Measurements from ENCODE around the gene TMEM256. TPM values are rescaled to one million over a fixed set of nuclear protein-coding genes. Genes with fewer than 3 reads are reported as not detected.

TMEM256 gene
- total and polyA plus RNA-seq, 4 donors: 35.0 to 224 (median 87.3) TPM

DNA sequence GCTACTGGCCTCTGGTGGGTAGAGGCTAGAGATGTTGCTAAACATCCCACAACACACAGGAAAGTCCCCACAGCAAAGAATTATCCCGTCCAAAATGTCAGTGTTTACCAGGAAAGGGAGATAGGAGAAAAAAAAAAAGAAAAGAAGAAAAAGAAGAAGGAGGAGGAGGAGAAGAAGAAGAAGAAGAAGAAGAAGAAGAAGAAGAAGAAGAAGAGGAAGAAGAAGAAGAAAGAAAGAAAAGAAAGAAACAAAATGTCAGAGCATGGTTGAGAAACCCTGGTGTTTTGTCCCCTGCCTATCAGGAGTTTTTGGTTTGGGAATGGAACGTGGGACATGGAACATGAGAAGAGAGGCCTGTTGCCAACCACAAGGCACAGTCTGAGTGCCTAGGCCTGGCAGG, 46.5 kb downstream of the TMEM256 start:
- no peak for DNase-seq

GRCh38 chr17:7356756-7357155, 47.1 kb downstream of the TMEM256 start:
- WGBS, 2 donors: 73 to 74% methylated on average over 8 of the region's 8 CpGs
- no peak overlapping the region for H3K27ac ChIP-seq (ENCODE audit: low read depth in 1 of 2, low read length in 2 of 2)
- DNase-seq: no peak

More for the DNA sequence above, 46.5 kb downstream of the TMEM256 start:
- H3K36me3 ChIP-seq (ENCODE audit: control insufficient read depth in 1 of 2, insufficient read depth in 2 of 2, low read length in 1 of 2): no peaks in the 10 kb centered on the region
- ATAC-seq (ENCODE audit: low FRiP score): no peak
- H3K27ac ChIP-seq (ENCODE audit: low read depth in 1 of 2, low read length in 2 of 2): no peak overlapping the region
- H3K9me3 ChIP-seq (ENCODE audit: control insufficient read depth, low read length): no peaks in the 10 kb centered on the region
- 45 to 54% methylated on average over 2 of the region's 2 CpGs for WGBS, 2 donors
- H3K4me1 ChIP-seq (ENCODE audit: control insufficient read depth in 1 of 2, insufficient read depth in 2 of 2, low read length in 2 of 2): peaks cover 0 to 7% of the 10 kb centered on the region in 2 donors
- no peaks in the 10 kb centered on the region for H3K27me3 ChIP-seq (ENCODE audit: control insufficient read depth in 1 of 2, insufficient read depth in 2 of 2, low read length in 1 of 2)
- no peak overlapping the region for H3K4me3 ChIP-seq (ENCODE audit: low read length in 2 of 2)
- intact Hi-C loops (cut with DNase I): loop anchor here (2.0 to 10.0 kb wide), 5 partner anchors 35 to 207 kb away; partner anchors contain the start of genes TMEM102 (in 2 of the 2), FGF11 (in 1 of the 2), PLSCR3 (in 1 of the 2) and SENP3 (in 1 of the 2)

GRCh38 chr17:7356072-7356549, 47.8 kb downstream of the TMEM256 start:
- no peaks in the 10 kb centered on the region for H3K9me3 ChIP-seq (ENCODE audit: control insufficient read depth, low read length)
- peaks cover 0 to 7% of the 10 kb centered on the region in 2 donors for H3K4me1 ChIP-seq (ENCODE audit: control insufficient read depth in 1 of 2, insufficient read depth in 2 of 2, low read length in 2 of 2)
- H3K36me3 ChIP-seq (ENCODE audit: control insufficient read depth in 1 of 2, insufficient read depth in 2 of 2, low read length in 1 of 2): no peaks in the 10 kb centered on the region
- H3K27ac ChIP-seq (ENCODE audit: low read depth in 1 of 2, low read length in 2 of 2): no peak overlapping the region
- intact Hi-C loops (cut with DNase I): loop anchor here (2.0 to 10.0 kb wide), 5 partner anchors 36 to 209 kb away; partner anchors contain the start of genes TMEM102 (in 2 of the 2), FGF11 (in 1 of the 2), PLSCR3 (in 1 of the 2) and SENP3 (in 1 of the 2)
- DNase-seq (peak; percentile 86 to 93), ATAC-seq (ENCODE audit: low FRiP score) (peak; percentile 42)
- 21 to 22% methylated on average over 11 to 12 of the region's 12 CpGs for WGBS, 2 donors
- no peak overlapping the region for H3K4me3 ChIP-seq (ENCODE audit: low read length in 2 of 2)
- H3K27me3 ChIP-seq (ENCODE audit: control insufficient read depth in 1 of 2, insufficient read depth in 2 of 2, low read length in 1 of 2): no peaks in the 10 kb centered on the region

More at GRCh38 chr17:7356756-7357155, 47.1 kb downstream of the TMEM256 start:
- H3K4me3 ChIP-seq (ENCODE audit: low read length in 2 of 2): no peak overlapping the region
- H3K4me1 ChIP-seq (ENCODE audit: control insufficient read depth in 1 of 2, insufficient read depth in 2 of 2, low read length in 2 of 2): peaks cover 0 to 7% of the 10 kb centered on the region in 2 donors
- H3K36me3 ChIP-seq (ENCODE audit: control insufficient read depth in 1 of 2, insufficient read depth in 2 of 2, low read length in 1 of 2): no peaks in the 10 kb centered on the region
- H3K9me3 ChIP-seq (ENCODE audit: control insufficient read depth, low read length): no peaks in the 10 kb centered on the region
- no peaks in the 10 kb centered on the region for H3K27me3 ChIP-seq (ENCODE audit: control insufficient read depth in 1 of 2, insufficient read depth in 2 of 2, low read length in 1 of 2)
- no peak for ATAC-seq (ENCODE audit: low FRiP score)
- intact Hi-C loops (cut with DNase I): loop anchor here (2.0 to 10.0 kb wide), 5 partner anchors 36 to 208 kb away; partner anchors contain the start of genes TMEM102 (in 2 of the 2), FGF11 (in 1 of the 2), PLSCR3 (in 1 of the 2) and SENP3 (in 1 of the 2)

GRCh38 chr17:7355573-7355972, 48.3 kb downstream of the TMEM256 start:
- WGBS, 2 donors: 81 to 89% methylated on average over 8 of the region's 8 CpGs
- H3K9me3 ChIP-seq (ENCODE audit: control insufficient read depth, low read length): no peaks in the 10 kb centered on the region
- intact Hi-C loops (cut with DNase I): loop anchor here (5.0 to 10.0 kb wide), 4 partner anchors 37 to 209 kb away; partner anchors contain the start of genes FGF11 (in 1 of the 2), PLSCR3 (in 1 of the 2), SENP3 (in 1 of the 2) and TMEM102 (in 1 of the 2)
- H3K4me1 ChIP-seq (ENCODE audit: control insufficient read depth in 1 of 2, insufficient read depth in 2 of 2, low read length in 2 of 2): peaks cover 0 to 7% of the 10 kb centered on the region in 2 donors
- DNase-seq (no peak), ATAC-seq (ENCODE audit: low FRiP score) (no peak)
- H3K27ac ChIP-seq (ENCODE audit: low read depth in 1 of 2, low read length in 2 of 2): no peak overlapping the region
- no peaks in the 10 kb centered on the region for H3K36me3 ChIP-seq (ENCODE audit: control insufficient read depth in 1 of 2, insufficient read depth in 2 of 2, low read length in 1 of 2)
- H3K4me3 ChIP-seq (ENCODE audit: low read length in 2 of 2): no peak overlapping the region
- H3K27me3 ChIP-seq (ENCODE audit: control insufficient read depth in 1 of 2, insufficient read depth in 2 of 2, low read length in 1 of 2): no peaks in the 10 kb centered on the region

GRCh38 chr17:7355053-7355452, 48.8 kb downstream of the TMEM256 start, which contains the start of gene TMEM95:
TMEM95 (plus strand) TSS chr17:7355156; CDS start chr17:7355205, 49 bp downstream.
- DNase-seq: no peak
- Histone ChIP-seq H3K4me3 (ENCODE audit: low read length in 2 of 2) (no peak within 1 kb of the TSS), H3K9me3 (ENCODE audit: control insufficient read depth, low read length) (no peaks in the 10 kb centered on the region), H3K27me3 (ENCODE audit: control insufficient read depth in 1 of 2, insufficient read depth in 2 of 2, low read length in 1 of 2) (no peaks in the 10 kb centered on the region), H3K36me3 (ENCODE audit: control insufficient read depth in 1 of 2, insufficient read depth in 2 of 2, low read length in 1 of 2) (no peaks in the 10 kb centered on the region), H3K4me1 (ENCODE audit: control insufficient read depth in 1 of 2, insufficient read depth in 2 of 2, low read length in 2 of 2) (peaks cover 0 to 7% of the 10 kb centered on the region in 2 donors), H3K27ac (ENCODE audit: low read depth in 1 of 2, low read length in 2 of 2) (no peak within 1 kb of the TSS)
- WGBS, 2 donors: 19 to 33% methylated on average over 10 of the region's 10 CpGs
- intact Hi-C loops (cut with DNase I): loop anchor here (5.0 to 10.0 kb wide), 4 partner anchors 37 to 210 kb away; partner anchors contain the start of genes FGF11 (in 1 of the 2), PLSCR3 (in 1 of the 2), SENP3 (in 1 of the 2) and TMEM102 (in 1 of the 2)
- ATAC-seq (ENCODE audit: low FRiP score): no peak

GRCh38 chr17:7354262-7354843, 49.5 kb downstream of the TMEM256 start:
- no peak overlapping the region for H3K4me3 ChIP-seq (ENCODE audit: low read length in 2 of 2)
- H3K27me3 ChIP-seq (ENCODE audit: control insufficient read depth in 1 of 2, insufficient read depth in 2 of 2, low read length in 1 of 2): no peaks in the 10 kb centered on the region
- H3K4me1 ChIP-seq (ENCODE audit: control insufficient read depth in 1 of 2, insufficient read depth in 2 of 2, low read length in 2 of 2): peaks cover 0 to 7% of the 10 kb centered on the region in 2 donors
- 70 to 78% methylated on average over 9 of the region's 9 CpGs for WGBS, 2 donors
- H3K9me3 ChIP-seq (ENCODE audit: control insufficient read depth, low read length): no peaks in the 10 kb centered on the region
- no peaks in the 10 kb centered on the region for H3K36me3 ChIP-seq (ENCODE audit: control insufficient read depth in 1 of 2, insufficient read depth in 2 of 2, low read length in 1 of 2)
- DNase-seq: no peak
- intact Hi-C loops (cut with DNase I): loop anchor here (5.0 to 10.0 kb wide), 4 partner anchors 80 to 210 kb away; partner anchors contain the start of genes FGF11 (in 1 of the 2), SENP3 (in 1 of the 2), TMEM102 (in 1 of the 2) and TNFSF13 (in 1 of the 2)
- no peak overlapping the region for H3K27ac ChIP-seq (ENCODE audit: low read depth in 1 of 2, low read length in 2 of 2)
- no peak for ATAC-seq (ENCODE audit: low FRiP score)

Other genes starting within 250 kb of the TMEM256 start
Only the 30 nearest of the 39 such genes appear.
- 10 to 100 TPM; 25.2 to 45.6 TPM for gene DVL2, start 169.6 kb downstream of the TMEM256 start, total RNA-seq
- gene DVL2, start 169.6 kb downstream of the TMEM256 start, polyA plus RNA-seq: 10 to 100 TPM; 10.0 to 25.0 TPM
- 10 to 100 TPM; 24.4 to 30.8 TPM for gene PHF23, start 164.6 kb downstream of the TMEM256 start, total RNA-seq
- 10 to 100 TPM; 19.2 to 28.4 TPM for gene PHF23, start 164.6 kb downstream of the TMEM256 start, polyA plus RNA-seq
- gene GABARAP, start 161.6 kb downstream of the TMEM256 start, total RNA-seq: 100 to 1,000 TPM; 405 to 430 TPM
- gene GABARAP, start 161.6 kb downstream of the TMEM256 start, polyA plus RNA-seq: 100 to 1,000 TPM; 801 to 895 TPM
- 100 to 1,000 TPM in 1 of 2 donors, 10 to 100 TPM in 1; 92.9 to 105 TPM for gene CTDNEP1, start 152.4 kb downstream of the TMEM256 start, total RNA-seq
- 100 to 1,000 TPM; 112 to 113 TPM for gene CTDNEP1, start 152.4 kb downstream of the TMEM256 start, polyA plus RNA-seq
- gene ELP5, start 151.9 kb downstream of the TMEM256 start, total RNA-seq: 10 to 100 TPM; 26.6 to 31.0 TPM
- gene ELP5, start 151.9 kb downstream of the TMEM256 start, polyA plus RNA-seq: 10 to 100 TPM; 26.7 to 51.1 TPM
- 1 to 10 TPM; 3.3 to 9.9 TPM for gene CLDN7, start 141.6 kb downstream of the TMEM256 start, total RNA-seq
- 10 to 100 TPM in 1 of 2 donors, 1 to 10 TPM in 1; 1.1 to 37.6 TPM for gene CLDN7, start 141.6 kb downstream of the TMEM256 start, polyA plus RNA-seq
- 1 to 10 TPM; 2.5 to 3.9 TPM for gene SLC2A4, start 122.4 kb downstream of the TMEM256 start, total RNA-seq
- gene SLC2A4, start 122.4 kb downstream of the TMEM256 start, polyA plus RNA-seq: 1 to 10 TPM in 1 of 2 donors, under 1 TPM in 1; 0.63 to 1.6 TPM
- gene YBX2, start 109.5 kb downstream of the TMEM256 start, total RNA-seq: under 1 TPM; 0.10 to 0.60 TPM
- 1 to 10 TPM in 1 of 2 donors, not detected in 1; 5.6 TPM for gene YBX2, start 109.5 kb downstream of the TMEM256 start, polyA plus RNA-seq
- 100 to 1,000 TPM; 198 to 280 TPM for gene EIF5A, start 96.5 kb downstream of the TMEM256 start, total RNA-seq
- 100 to 1,000 TPM; 223 to 232 TPM for gene EIF5A, start 96.5 kb downstream of the TMEM256 start, polyA plus RNA-seq
- gene GPS2, start 88.7 kb downstream of the TMEM256 start, total RNA-seq: 10 to 100 TPM; 49.5 to 55.6 TPM
- gene GPS2, start 88.7 kb downstream of the TMEM256 start, polyA plus RNA-seq: 10 to 100 TPM; 55.0 to 99.1 TPM
- gene NEURL4, start 74.8 kb downstream of the TMEM256 start, total RNA-seq: 10 to 100 TPM; 24.5 to 36.7 TPM
- gene NEURL4, start 74.8 kb downstream of the TMEM256 start, polyA plus RNA-seq: 10 to 100 TPM in 1 of 2 donors, 1 to 10 TPM in 1; 7.3 to 52.8 TPM
- 10 to 100 TPM; 18.6 to 21.8 TPM for gene ACAP1, start 67.6 kb downstream of the TMEM256 start, total RNA-seq
- gene ACAP1, start 67.6 kb downstream of the TMEM256 start, polyA plus RNA-seq: 10 to 100 TPM in 1 of 2 donors, 1 to 10 TPM in 1; 6.5 to 10.8 TPM
- 10 to 100 TPM; 12.4 to 15.8 TPM for gene KCTD11, start 51.9 kb downstream of the TMEM256 start, total RNA-seq
- gene KCTD11, start 51.9 kb downstream of the TMEM256 start, polyA plus RNA-seq: 10 to 100 TPM; 11.0 to 11.4 TPM
- not detected for gene TMEM95, start 48.9 kb downstream of the TMEM256 start, total RNA-seq
- gene TMEM95, start 48.9 kb downstream of the TMEM256 start, polyA plus RNA-seq: not detected
- 1 to 10 TPM; 2.4 to 6.6 TPM for gene TNK1, start 23.0 kb downstream of the TMEM256 start, total RNA-seq
- gene TNK1, start 23.0 kb downstream of the TMEM256 start, polyA plus RNA-seq: 1 to 10 TPM; 1.9 to 3.1 TPM
- gene PLSCR3, start 9.6 kb downstream of the TMEM256 start, total RNA-seq: 10 to 100 TPM; 41.2 to 43.1 TPM
- 10 to 100 TPM; 20.5 to 70.8 TPM for gene PLSCR3, start 9.6 kb downstream of the TMEM256 start, polyA plus RNA-seq
- gene NLGN2, start 3.7 kb upstream of the TMEM256 start, total RNA-seq: 10 to 100 TPM; 32.9 to 49.9 TPM
- gene NLGN2, start 3.7 kb upstream of the TMEM256 start, polyA plus RNA-seq: 10 to 100 TPM in 1 of 2 donors, 1 to 10 TPM in 1; 2.4 to 28.8 TPM
- not detected for gene SPEM1, start 16.2 kb upstream of the TMEM256 start, total RNA-seq
- not detected for gene SPEM1, start 16.2 kb upstream of the TMEM256 start, polyA plus RNA-seq
- not detected for gene SPEM2, start 21.5 kb upstream of the TMEM256 start, total RNA-seq
- gene SPEM2, start 21.5 kb upstream of the TMEM256 start, polyA plus RNA-seq: not detected
- gene SPEM3, start 24.8 kb upstream of the TMEM256 start, total RNA-seq: not detected
- gene SPEM3, start 24.8 kb upstream of the TMEM256 start, polyA plus RNA-seq: not detected
- 1 to 10 TPM; 3.6 to 5.1 TPM for gene TMEM102, start 31.3 kb upstream of the TMEM256 start, total RNA-seq
- gene TMEM102, start 31.3 kb upstream of the TMEM256 start, polyA plus RNA-seq: 1 to 10 TPM; 1.8 to 2.7 TPM
- gene FGF11, start 35.4 kb upstream of the TMEM256 start, total RNA-seq: 1 to 10 TPM; 1.2 to 8.0 TPM
- under 1 TPM in 1 of 2 donors, not detected in 1; 0.54 TPM for gene FGF11, start 35.4 kb upstream of the TMEM256 start, polyA plus RNA-seq
- gene CHRNB1, start 41.0 kb upstream of the TMEM256 start, total RNA-seq: 1 to 10 TPM; 6.2 to 8.8 TPM
- 10 to 100 TPM; 11.6 to 18.3 TPM for gene CHRNB1, start 41.0 kb upstream of the TMEM256 start, polyA plus RNA-seq
- gene ZBTB4, start 75.5 kb upstream of the TMEM256 start, total RNA-seq: 10 to 100 TPM; 67.2 to 81.9 TPM
- gene ZBTB4, start 75.5 kb upstream of the TMEM256 start, polyA plus RNA-seq: 10 to 100 TPM; 20.0 to 35.9 TPM
- not detected for gene SLC35G6, start 77.3 kb upstream of the TMEM256 start, total RNA-seq
- not detected for gene SLC35G6, start 77.3 kb upstream of the TMEM256 start, polyA plus RNA-seq
- gene POLR2A, start 80.3 kb upstream of the TMEM256 start, total RNA-seq: 100 to 1,000 TPM in 1 of 2 donors, 10 to 100 TPM in 1; 93.8 to 116 TPM
- gene POLR2A, start 80.3 kb upstream of the TMEM256 start, polyA plus RNA-seq: 10 to 100 TPM; 13.4 to 27.9 TPM
- gene TNFSF12, start 145.0 kb upstream of the TMEM256 start, total RNA-seq: 10 to 100 TPM; 61.4 to 84.5 TPM
- 100 to 1,000 TPM; 135 to 148 TPM for gene TNFSF12, start 145.0 kb upstream of the TMEM256 start, polyA plus RNA-seq
- gene TNFSF13, start 154.7 kb upstream of the TMEM256 start, total RNA-seq: 10 to 100 TPM; 17.7 to 28.6 TPM
- 10 to 100 TPM; 25.7 to 26.4 TPM for gene TNFSF13, start 154.7 kb upstream of the TMEM256 start, polyA plus RNA-seq
- 10 to 100 TPM; 36.2 to 38.3 TPM for gene SENP3, start 157.8 kb upstream of the TMEM256 start, total RNA-seq
- 10 to 100 TPM; 48.4 to 75.1 TPM for gene SENP3, start 157.8 kb upstream of the TMEM256 start, polyA plus RNA-seq
- 100 to 1,000 TPM; 111 to 112 TPM for gene CD68, start 175.5 kb upstream of the TMEM256 start, total RNA-seq
- 100 to 1,000 TPM in 1 of 2 donors, 10 to 100 TPM in 1; 55.3 to 111 TPM for gene CD68, start 175.5 kb upstream of the TMEM256 start, polyA plus RNA-seq

All from aorta (tissue), 5 donors.